ENCODE data around the gene DNAJB8.

DNAJB8 gene

GRCh38 chr3:128466840-128467541 is at the start of gene DNAJB8:
Gene DNAJB8 (minus strand): TSS chr3:128466890. CDS start chr3:128463245, 3,645 bp downstream.
- no peak for DNase-seq

GRCh38 chr3:128515967-128516366 is 49.3 kb upstream of the DNAJB8 start:
- no peak for DNase-seq

GRCh38 chr3:128508852-128509251 is 42.2 kb upstream of the DNAJB8 start:
- no peak for DNase-seq

GRCh38 chr3:128506754-128507153 is 40.1 kb upstream of the DNAJB8 start:
- DNase-seq: no peak

- DNase-seq: no peak
Measured at GRCh38 chr3:128505771-128506170, 39.1 kb upstream of the DNAJB8 start.

- no peak for DNase-seq
Measured at GRCh38 chr3:128504963-128505730, 38.5 kb upstream of the DNAJB8 start.

GRCh38 chr3:128504533-128504915 is 37.8 kb upstream of the DNAJB8 start:
- no peak for DNase-seq

- no peak for DNase-seq
Measured at GRCh38 chr3:128503751-128504532, 37.3 kb upstream of the DNAJB8 start.

GRCh38 chr3:128503164-128503651 is 36.5 kb upstream of the DNAJB8 start:
- no peak for DNase-seq

- no peak for DNase-seq
Measured at GRCh38 chr3:128502712-128503111, 36.0 kb upstream of the DNAJB8 start.

- DNase-seq: no peak
Measured at GRCh38 chr3:128501431-128501830, 34.7 kb upstream of the DNAJB8 start.

- DNase-seq: no peak
Measured at GRCh38 chr3:128500556-128500955, 33.9 kb upstream of the DNAJB8 start.

- no peak for DNase-seq
Measured at GRCh38 chr3:128499724-128500275, 33.1 kb upstream of the DNAJB8 start.

- DNase-seq: no peak
Measured at GRCh38 chr3:128498901-128499530, 32.3 kb upstream of the DNAJB8 start.

- no peak for DNase-seq
Measured at GRCh38 chr3:128498127-128498626, 31.5 kb upstream of the DNAJB8 start.

GRCh38 chr3:128497305-128498126 is 30.8 kb upstream of the DNAJB8 start:
- DNase-seq: no peak

GRCh38 chr3:128496602-128497304 is 30.1 kb upstream of the DNAJB8 start:
- DNase-seq: no peak

- no peak for DNase-seq
Measured at GRCh38 chr3:128496019-128496601, 29.4 kb upstream of the DNAJB8 start.

- DNase-seq: no peak
Measured at GRCh38 chr3:128495435-128495970, 28.8 kb upstream of the DNAJB8 start.

GRCh38 chr3:128494367-128494650 is 27.6 kb upstream of the DNAJB8 start:
- DNase-seq: no peak

All from cortex of kidney (tissue), 1 donor.